Endothelial cell of umbilical vein (primary cell): ENCODE results near the gene MINK1.

ENCODE experiments used
- CTCF ChIP-seq, 2 donors: IDR thresholded peaks; 1 replicate in 1 of 2; 2 replicates in 1 of 2; pipeline ENCODE4 v1.5.1; 2011; ENCODE audit warnings: low read length in 2 of 2, mild to moderate bottlenecking in 2 of 2, moderate library complexity in 2 of 2, control low read depth in 1 of 2, inconsistent platforms in 1 of 2, low read depth in 1 of 2; ENCODE audit not compliant: insufficient read depth in 1 of 2; ENCODE audit errors: extremely low read depth in 1 of 2
- EZH2 ChIP-seq: IDR thresholded peaks from 2 replicates; pipeline ENCODE4 v1.6.1; 2012; ENCODE audit warnings: borderline replicate concordance, low read depth, mild to moderate bottlenecking, moderate library complexity, low read length, inconsistent platforms; ENCODE audit not compliant: severe bottlenecking
- GATA2 ChIP-seq: IDR thresholded peaks from 2 replicates; pipeline ENCODE4 v1.7.0; 2011; ENCODE audit warnings: low read depth, mild to moderate bottlenecking, moderate library complexity, mixed read lengths, low read length; ENCODE audit not compliant: insufficient read length, insufficient read depth
- JUN ChIP-seq: IDR thresholded peaks from 2 replicates; pipeline ENCODE4 v1.6.1; 2011; ENCODE audit warnings: borderline replicate concordance, low read depth; ENCODE audit not compliant: insufficient read length, insufficient read depth
- MYC ChIP-seq: IDR thresholded peaks from one replicate; pipeline ENCODE4 v1.6.1; 2011; ENCODE audit warnings: mild to moderate bottlenecking, low read depth, low read length
- POLR2A ChIP-seq: IDR thresholded peaks from 2 replicates; pipeline ENCODE4 v1.6.1; 2012; ENCODE audit warnings: low read depth, mild to moderate bottlenecking, control low read depth, low read length
- POLR2AphosphoS5 ChIP-seq: IDR thresholded peaks from 2 replicates; pipeline ENCODE4 v1.6.1; 2012; ENCODE audit warnings: low read depth, mild to moderate bottlenecking, control low read depth, low read length, moderate library complexity; ENCODE audit not compliant: insufficient read depth
- TF ChIP-seq, protein P1 (sequence below): IDR thresholded peaks from 2 replicates; pipeline ENCODE4 v1.6.1; 2011; ENCODE audit not compliant: insufficient read depth, insufficient read length

DNA sequence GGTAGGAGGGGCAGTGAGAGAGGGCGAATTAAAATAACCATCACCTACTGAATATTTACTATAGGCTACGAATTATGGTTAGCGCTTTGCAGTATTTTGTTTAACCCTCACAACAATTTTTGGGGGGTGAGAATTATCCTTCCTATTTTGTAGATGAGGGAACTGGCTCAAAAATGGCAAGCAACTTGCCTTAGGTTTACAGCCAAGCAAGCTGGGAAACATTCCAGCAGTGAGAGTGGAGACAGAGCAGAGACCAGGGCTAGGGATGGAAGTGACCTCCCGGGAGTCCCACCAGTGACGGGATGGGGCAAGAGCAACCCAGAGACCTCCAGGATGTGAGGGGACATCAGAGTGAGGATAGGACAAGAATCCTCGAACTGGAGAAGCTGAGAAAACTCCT is 46.6 kb upstream of the MINK1 start:
- no peak for TF ChIP-seq CTCF (IDR thresholded peaks at IDR 0.05; ENCODE audit: extremely low read depth in 1 of 2, insufficient read depth in 1 of 2, low read depth in 1 of 2, low read length in 2 of 2)
- TF ChIP-seq POLR2A = no peak
- TF ChIP-seq MYC = no peak
- no peak for TF ChIP-seq GATA2
- TF ChIP-seq, protein P1, sequence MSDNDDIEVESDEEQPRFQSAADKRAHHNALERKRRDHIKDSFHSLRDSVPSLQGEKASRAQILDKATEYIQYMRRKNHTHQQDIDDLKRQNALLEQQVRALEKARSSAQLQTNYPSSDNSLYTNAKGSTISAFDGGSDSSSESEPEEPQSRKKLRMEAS = no peak
- no peak for TF ChIP-seq POLR2AphosphoS5
- TF ChIP-seq EZH2 = no peak
- TF ChIP-seq JUN = no peak
